NCI-H774 (cell line): ENCODE measurements around the gene ZNF407.
A peak's percentile ranks its signal among the peaks of the same experiment; 100 is the strongest.
"Not testable (repeated sequence)": the region's sequence is repeated elsewhere in the genome, so short reads cannot be mapped to it uniquely, and the experiment has no call there.

Experiments used
- DNase-seq: peaks from one replicate; lab custom pipeline; 2025; lab: John Stamatoyannopoulos, UW

The ZNF407 gene

DNA sequence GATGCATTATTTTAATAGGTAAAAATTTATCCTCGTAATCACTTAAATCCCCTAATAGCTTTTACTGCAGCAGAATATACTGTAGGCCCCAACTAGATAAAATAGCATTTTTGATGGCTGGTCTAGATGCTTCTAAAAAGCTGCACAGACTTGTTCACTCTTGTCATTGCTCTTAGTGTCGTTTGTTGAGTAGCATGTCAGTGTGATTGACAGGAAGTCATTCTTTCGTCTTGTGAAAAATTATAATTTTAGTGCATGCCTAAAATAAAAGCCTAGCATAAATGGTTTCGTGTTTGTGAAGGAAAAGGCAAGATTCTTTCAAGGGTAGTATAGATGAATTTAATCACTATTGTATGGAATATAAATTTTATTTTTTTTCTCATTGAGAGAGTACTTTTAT is 336.3 kb downstream of the ZNF407 start:
- no peak for DNase-seq

DNA sequence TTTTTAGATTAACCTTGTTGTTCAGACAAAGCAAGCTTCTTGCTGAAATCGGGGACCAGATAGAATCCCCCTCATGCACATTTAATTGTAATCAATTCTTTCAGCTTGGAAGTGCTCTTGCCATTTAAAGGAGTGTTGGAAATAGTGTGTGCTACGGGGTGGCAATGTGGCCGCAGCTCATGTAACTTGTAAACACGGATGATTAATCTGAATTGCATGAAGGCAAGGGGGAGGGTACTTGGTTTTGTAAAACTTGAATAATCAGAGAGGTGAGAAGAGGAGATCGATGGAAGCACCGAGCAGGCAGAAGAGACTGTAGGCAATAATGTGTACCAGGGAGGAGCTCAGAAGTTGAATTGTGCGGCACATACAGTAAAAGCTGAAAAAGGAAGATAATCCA is 337.8 kb downstream of the ZNF407 start:
- DNase-seq = no peak

GRCh38 chr18:74936343-74936742 is 338.7 kb downstream of the ZNF407 start:
- no peak for DNase-seq

DNA sequence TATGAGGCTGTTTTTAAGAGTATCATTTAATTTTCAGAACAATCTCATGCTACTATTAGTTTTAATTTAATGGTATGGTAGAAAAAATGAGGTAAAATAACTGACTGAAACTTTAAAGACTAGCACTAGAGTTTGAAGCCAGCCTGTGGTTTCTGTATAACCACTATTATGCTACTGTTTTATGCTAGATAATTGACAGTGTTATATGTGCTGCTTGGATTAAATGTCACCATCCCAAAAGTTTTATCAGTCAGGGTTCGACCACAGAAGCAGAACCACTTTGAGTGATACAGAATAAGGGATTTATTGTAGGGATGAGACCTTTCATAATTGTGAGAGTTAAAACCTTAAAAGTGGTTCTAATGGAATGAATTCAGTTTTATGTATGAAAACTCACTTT is 339.6 kb downstream of the ZNF407 start:
- no peak for DNase-seq

GRCh38 chr18:74940856-74941255 is 343.2 kb downstream of the ZNF407 start:
- DNase-seq = no peak

DNA sequence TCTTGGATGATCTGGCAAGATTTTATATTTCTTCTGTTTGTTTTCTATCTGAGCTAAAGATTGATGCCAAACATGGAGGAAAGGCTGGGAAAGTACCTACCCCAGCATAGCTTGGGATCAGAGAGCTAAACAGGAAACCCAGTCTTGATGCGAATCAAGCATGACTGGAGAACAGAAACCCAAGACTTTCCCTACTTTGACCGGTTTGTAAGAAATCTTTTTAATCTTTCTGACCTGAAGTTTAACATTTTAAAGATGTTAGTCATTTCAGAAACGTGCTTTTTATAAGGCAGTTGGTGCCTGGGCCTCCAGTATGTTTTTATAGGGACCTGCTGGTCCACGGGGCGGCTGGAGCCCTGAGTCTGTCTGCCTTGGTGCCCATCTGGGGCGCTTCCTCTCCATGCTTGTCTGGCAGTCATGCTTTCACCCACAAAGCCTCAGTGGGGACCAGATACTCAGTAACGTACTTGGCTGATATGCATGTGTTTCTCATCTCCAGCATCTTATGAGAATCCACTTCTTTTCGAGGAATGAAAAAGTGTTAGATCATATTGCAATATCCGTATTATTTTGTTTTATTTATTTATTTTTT is 344.7 kb downstream of the ZNF407 start:
- no peak for DNase-seq

GRCh38 chr18:74944676-74945075 is 347.0 kb downstream of the ZNF407 start:
- DNase-seq = peak; percentile 31

DNA sequence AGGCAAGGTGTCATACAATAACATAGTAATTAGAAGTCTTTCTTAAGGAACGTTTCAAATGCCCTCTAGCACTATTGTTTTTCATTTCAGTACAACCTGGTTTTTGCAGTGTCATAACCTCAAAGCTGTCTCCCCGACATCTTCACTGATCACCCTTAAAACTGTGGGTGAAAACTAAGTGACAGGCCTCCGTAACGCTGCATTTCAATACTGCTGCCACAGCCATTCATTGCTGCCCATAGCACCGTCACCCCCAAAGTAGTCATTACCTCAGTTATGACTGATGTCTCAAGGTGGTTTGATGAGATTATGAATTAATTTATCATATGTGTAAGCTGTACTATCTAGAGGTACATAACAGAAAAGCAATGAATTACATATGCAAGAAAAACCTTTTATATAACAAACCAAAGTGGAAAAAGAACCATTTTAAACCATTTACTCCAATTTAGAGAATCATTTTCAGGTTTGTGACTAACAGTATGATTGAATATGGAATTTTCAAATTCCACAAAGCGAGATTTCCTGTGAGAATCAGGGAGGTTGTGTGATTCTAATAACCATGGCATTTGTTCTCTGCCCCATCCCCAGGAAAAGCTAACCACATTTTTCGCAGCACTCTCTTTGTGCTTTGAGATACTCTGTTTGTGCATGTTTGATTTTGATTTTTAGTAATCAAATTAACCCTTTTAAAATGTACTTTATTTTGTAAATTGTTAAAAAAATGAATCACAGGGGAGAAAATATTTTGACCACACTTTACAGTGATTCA is 348.3 kb downstream of the ZNF407 start:
- no peak for DNase-seq

DNA sequence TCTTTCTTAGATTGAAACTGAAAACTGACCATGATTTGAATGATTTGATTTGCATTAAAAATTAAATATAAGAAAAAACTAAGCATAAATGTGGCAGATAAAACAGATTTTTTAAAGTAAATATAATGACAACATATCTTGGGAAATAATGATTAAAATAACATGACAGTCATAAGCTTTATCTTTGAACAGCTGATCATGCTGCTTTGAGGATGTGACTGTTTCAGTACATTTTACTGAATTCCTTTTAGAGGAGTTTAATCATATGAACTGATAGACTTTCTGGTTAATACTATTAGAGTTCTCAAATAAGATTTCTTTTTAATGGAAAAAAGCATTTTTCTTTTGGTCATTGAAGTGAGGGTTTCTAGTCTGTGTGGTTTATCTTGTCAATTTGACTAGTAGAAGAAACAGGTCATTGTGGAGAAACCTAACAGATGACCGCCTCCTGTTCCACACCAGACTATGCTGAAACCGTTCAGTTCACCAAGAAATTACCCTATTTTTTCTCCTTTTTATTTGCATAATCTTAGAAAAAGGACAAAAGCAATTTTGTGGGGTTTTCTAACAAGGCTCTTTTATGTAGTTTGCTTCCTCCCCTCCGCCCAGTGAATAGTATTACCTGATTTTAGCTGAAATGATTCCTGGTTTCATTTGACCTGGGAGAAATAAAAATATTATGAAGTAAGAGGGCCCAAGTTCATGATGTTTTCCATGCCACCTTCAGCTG is 349.1 kb downstream of the ZNF407 start:
- DNase-seq = no peak

DNA sequence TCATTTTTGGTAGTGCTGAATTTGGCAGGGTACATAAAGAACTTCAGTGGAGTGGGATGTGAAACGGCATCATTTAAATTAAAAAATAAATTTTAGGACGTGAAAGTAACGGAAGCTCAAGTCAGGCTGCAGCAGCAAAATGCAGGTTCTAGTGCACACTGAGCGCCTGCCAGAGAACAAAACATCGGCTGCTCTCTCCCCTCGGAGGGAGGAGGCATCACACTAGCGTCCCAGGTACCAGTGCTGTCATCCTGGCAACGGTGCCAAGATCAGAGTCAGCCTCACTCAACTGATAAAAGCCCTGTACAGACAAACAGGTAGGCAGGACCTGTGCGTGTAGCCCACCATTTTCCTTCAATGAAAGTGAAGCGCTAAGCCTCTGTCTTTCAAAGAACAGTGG is 349.7 kb downstream of the ZNF407 start:
- DNase-seq = no peak

DNA sequence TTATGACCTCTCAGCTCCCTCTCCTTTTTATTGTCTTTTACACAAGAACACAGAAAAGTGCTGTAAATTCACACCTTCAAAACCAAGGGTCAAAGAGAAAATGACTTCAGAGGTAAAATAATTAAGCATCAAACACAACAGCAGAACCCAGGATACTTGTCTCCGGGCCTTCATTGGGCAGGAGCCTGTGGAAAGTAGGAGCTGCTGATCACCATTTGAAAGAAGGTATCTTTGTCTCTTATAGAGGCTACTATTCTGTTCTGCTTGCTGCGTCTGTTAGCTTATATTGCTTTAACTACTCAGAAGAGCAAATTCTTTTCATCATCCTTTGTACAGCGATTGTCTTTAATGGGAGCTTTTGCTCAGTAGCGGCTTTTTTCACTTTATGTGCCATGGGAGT is 350.2 kb downstream of the ZNF407 start:
- DNase-seq = no peak

- no peak for DNase-seq
Measured at GRCh38 chr18:74949611-74950010, 351.9 kb downstream of the ZNF407 start.

DNA sequence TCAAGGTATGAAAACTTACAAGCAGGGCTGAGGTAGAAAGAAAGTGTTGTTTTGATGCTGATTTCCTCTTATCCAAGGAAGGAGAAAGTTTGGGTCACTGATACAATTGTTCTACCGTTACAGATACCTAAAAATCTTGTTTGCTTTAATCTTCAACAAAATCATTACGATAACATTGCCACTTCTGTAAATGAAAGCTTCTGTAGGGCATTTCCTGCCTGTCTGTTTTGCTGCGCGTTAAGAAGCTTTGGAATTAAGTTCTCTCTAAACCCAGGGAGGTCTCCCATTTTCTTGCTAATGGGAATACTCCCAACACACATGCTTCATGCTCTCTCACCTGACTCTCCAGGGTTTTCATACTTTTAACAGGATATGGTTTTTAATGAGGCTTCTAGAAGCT is 352.8 kb downstream of the ZNF407 start:
- no peak for DNase-seq

DNA sequence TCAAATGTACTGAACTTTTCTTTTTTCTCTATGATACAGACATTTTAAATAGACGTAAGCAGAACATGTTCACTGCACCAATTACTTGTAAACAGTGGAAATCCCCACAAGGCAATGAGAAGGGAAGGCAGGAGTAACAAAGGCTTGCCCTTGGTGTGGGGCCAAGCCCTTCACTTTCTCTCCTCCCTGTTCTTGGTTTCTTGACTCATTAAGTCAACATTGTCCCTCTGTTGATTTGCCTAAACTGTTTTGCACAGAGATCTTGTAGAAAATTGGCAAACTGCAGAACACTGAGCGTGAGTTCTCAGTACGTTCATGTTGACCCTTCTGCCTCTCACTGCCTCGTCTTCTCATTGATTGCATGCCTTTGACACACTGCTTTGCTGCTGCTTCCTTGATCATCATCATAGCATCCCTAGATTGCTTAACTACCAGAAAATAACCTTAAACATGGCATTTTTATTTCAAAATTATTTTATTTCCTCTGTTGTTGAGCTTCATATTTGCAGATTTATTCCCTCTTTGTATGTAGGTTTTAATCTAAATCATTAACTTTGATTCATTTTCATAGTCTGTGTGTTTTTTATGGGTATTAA is 353.6 kb downstream of the ZNF407 start:
- DNase-seq = peak; percentile 29

DNA sequence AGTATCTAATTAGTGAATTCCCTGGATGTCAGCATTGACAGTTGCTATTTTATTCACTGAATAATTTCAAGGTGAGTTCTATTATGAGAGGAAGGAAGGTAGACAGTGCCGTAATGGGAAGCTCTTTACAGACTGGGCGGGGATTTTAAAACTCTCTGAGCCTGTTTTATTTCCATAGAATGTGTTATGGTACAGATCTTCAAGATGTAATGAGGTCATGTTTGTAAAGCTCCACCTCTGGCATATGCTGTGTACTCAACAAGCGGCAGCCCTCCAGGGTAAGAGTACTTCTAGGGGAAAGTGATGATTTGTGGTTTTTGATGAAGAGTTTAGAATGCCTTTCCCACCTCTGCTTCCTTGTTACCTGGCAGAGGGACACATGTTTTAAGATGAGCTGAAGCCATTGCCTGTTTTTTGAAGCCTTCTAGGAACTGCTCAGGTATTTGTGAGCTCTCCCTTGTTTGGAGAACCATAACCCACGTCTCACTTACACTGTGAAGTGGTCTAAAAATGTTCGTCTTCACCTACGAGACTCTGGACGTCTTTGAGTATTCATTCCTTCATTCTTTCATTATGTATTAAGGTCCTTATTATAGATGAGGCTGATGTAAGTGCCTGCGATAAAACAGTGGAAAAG is 360.0 kb downstream of the ZNF407 start:
- no peak for DNase-seq

- DNase-seq = no peak
Measured at GRCh38 chr18:74959216-74959615, 361.5 kb downstream of the ZNF407 start.

- no peak for DNase-seq
Measured at GRCh38 chr18:74961596-74961995, 363.9 kb downstream of the ZNF407 start.

DNA sequence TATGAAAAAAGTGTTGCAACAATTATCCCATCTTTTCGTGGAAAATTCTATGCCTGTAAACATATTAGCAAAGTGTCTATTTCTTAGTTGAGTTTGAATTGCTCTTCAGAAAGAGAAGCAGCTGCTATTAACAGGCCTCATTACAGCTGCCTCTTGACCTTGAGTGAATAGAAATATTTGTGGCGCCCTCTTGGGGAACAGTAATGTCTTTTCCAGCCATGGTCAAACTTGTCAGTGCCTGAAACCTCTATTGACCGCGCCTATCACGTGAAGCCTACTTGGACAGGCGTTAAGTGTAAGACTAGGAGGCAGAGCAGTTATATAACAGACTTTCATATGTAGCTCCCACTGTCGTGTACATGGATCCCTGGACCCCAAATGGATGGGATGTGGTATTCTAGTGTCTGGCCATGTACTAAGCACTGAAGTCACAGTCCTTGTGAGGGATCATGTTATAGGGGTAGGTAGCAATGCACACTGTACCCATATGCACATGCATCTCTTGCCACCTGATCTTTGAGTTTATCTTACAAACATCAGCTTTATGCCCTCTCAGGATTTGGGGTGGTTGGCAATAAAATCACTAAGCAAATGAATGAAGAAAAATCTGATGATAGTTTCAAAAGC is 366.3 kb downstream of the ZNF407 start:
- DNase-seq = peak; percentile 69

DNA sequence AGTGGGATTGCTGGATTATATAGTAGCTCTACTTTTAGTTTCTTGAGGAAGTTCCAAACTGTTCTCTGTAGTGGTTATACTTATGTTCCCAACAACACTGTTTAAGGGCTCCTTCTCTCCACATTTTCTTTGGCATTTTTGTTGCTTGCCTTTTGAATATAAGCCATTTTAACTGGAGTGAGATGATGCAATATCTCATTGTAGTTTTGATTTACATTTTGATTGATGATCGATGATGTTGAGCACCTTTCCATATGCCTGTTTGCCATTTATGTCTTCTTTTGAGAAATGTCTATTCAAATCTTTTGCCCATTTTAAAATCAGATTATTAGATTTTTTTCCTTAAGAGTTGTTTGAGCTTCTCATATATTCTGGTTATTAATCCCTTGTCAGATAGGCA is 368.0 kb downstream of the ZNF407 start:
- DNase-seq = no peak

GRCh38 chr18:74967438-74967837 is 369.8 kb downstream of the ZNF407 start:
- no peak for DNase-seq

GRCh38 chr18:74967979-74968378 is 370.3 kb downstream of the ZNF407 start:
- no peak for DNase-seq

- not testable (repeated sequence) for DNase-seq
Measured at GRCh38 chr18:74971358-74971757, 373.7 kb downstream of the ZNF407 start.
